H1 (cell line): ENCODE measurements around the gene TCAF1. TPM values are rescaled to one million over a fixed set of nuclear protein-coding genes. Genes with fewer than 3 reads are reported as not detected.

Experiments
- BACH1 ChIP-seq: IDR thresholded peaks from 2 replicates; pipeline ENCODE4 v1.6.1; 2012; ENCODE audit warnings: low read length, improper control_type of control experiment
- BCL11A ChIP-seq, 2 experiments: IDR thresholded peaks; one replicate each; pipeline ENCODE4 v1.6.1; 2011; ENCODE audit warnings: low read depth in 2 of 2, low read length in 2 of 2, mild to moderate bottlenecking in 2 of 2
- BRCA1 ChIP-seq: IDR thresholded peaks from 2 replicates; pipeline ENCODE4 v1.6.1; 2012; ENCODE audit warnings: low read depth, low read length, improper control_type of control experiment
- CHD2 ChIP-seq: IDR thresholded peaks from 2 replicates; pipeline ENCODE4 v1.6.1; 2012; ENCODE audit warnings: low read length, improper control_type of control experiment
- EGR1 ChIP-seq: IDR thresholded peaks from 2 replicates; pipeline ENCODE4 v1.6.1; 2011; ENCODE audit warnings: low read depth, low read length, borderline replicate concordance
- GTF2F1 ChIP-seq: IDR thresholded peaks from 2 replicates; pipeline ENCODE4 v1.6.1; 2012; ENCODE audit warnings: low read depth, low read length, improper control_type of control experiment, borderline replicate concordance
- HDAC2 ChIP-seq, 2 experiments: fragments of 300-600 bp in 1 of 2; sonication (generic) in 1 of 2; IDR thresholded peaks; 2 replicates each; pipeline ENCODE4 v1.6.1; 2011 to 2012; ENCODE audit warnings: low read depth in 2 of 2, low read length in 2 of 2, mild to moderate bottlenecking in 2 of 2, moderate library complexity in 2 of 2, borderline replicate concordance in 1 of 2, inconsistent platforms in 1 of 2
- HDAC6 ChIP-seq: IDR thresholded peaks from one replicate; pipeline ENCODE4 v1.7.1; 2012; ENCODE audit warnings: low read depth, mild to moderate bottlenecking, inconsistent platforms, low read length, moderate library complexity
- JUN ChIP-seq: IDR thresholded peaks from 2 replicates; pipeline ENCODE4 v1.6.1; 2011; ENCODE audit warnings: low read depth, mild to moderate bottlenecking, improper control_type of control experiment, low read length
- JUND ChIP-seq: IDR thresholded peaks from 2 replicates; pipeline ENCODE4 v1.6.1; 2011; ENCODE audit warnings: mild to moderate bottlenecking, improper control_type of control experiment, low read length
- KDM5A ChIP-seq: fragments of 200-600 bp; IDR thresholded peaks from 2 replicates; pipeline ENCODE4 v1.7.1; 2012; ENCODE audit warnings: mild to moderate bottlenecking, low read length, inconsistent platforms, mixed read lengths
- NRF1 ChIP-seq: IDR thresholded peaks from 2 replicates; pipeline ENCODE4 v1.6.1; 2011; ENCODE audit warnings: mild to moderate bottlenecking, low read depth, low read length, improper control_type of control experiment
- POLR2AphosphoS5 ChIP-seq: IDR thresholded peaks from 2 replicates; pipeline ENCODE4 v1.6.1; 2011; ENCODE audit warnings: low read depth, low read length
- POU5F1 ChIP-seq: IDR thresholded peaks from 2 replicates; pipeline ENCODE4 v1.6.1; 2011; ENCODE audit warnings: low read depth, mild to moderate bottlenecking, low read length, moderate library complexity
- RNF2 ChIP-seq: fragments of 200-900, 300-1000 bp; sonication (generic); IDR thresholded peaks from 2 replicates; pipeline ENCODE4 v1.7.1; 2016; ENCODE audit warnings: borderline replicate concordance, low read depth, mild to moderate bottlenecking, antibody characterized with exemption, low read length; ENCODE audit not compliant: poor library complexity, severe bottlenecking; ENCODE audit errors: missing control alignments
- RXRA ChIP-seq: IDR thresholded peaks from 2 replicates; pipeline ENCODE4 v1.6.1; 2011; ENCODE audit warnings: low read depth, mild to moderate bottlenecking, low read length, moderate library complexity; ENCODE audit not compliant: insufficient read depth
- SAP30 ChIP-seq: fragments of 300-600 bp; sonication (generic); IDR thresholded peaks from 2 replicates; pipeline ENCODE4 v1.7.1; 2012; ENCODE audit warnings: low read length, moderate library complexity, mild to moderate bottlenecking, inconsistent platforms; ENCODE audit not compliant: insufficient read depth, insufficient replicate concordance
- SP1 ChIP-seq: IDR thresholded peaks from 2 replicates; pipeline ENCODE4 v1.6.1; 2011; ENCODE audit warnings: low read depth, low read length
- SP4 ChIP-seq: IDR thresholded peaks from 2 replicates; pipeline ENCODE4 v1.6.1; 2012; ENCODE audit warnings: low read length, inconsistent platforms
- SUZ12 ChIP-seq: fragments of 200-600 bp; sonication (generic); IDR thresholded peaks from 2 replicates; pipeline ENCODE4 v1.6.1; 2012; ENCODE audit warnings: mild to moderate bottlenecking, inconsistent platforms, low read length, moderate library complexity, mixed read lengths
- TAF1 ChIP-seq: IDR thresholded peaks from 2 replicates; pipeline ENCODE4 v1.6.1; 2011; ENCODE audit warnings: mild to moderate bottlenecking, low read depth, low read length
- TAF7 ChIP-seq: optimal IDR thresholded peaks from 2 replicates; pipeline ENCODE3; 2011; ENCODE audit warnings: low read depth, mild to moderate bottlenecking, inconsistent platforms, low read length, moderate library complexity, borderline replicate concordance
- TBP ChIP-seq: IDR thresholded peaks from 2 replicates; pipeline ENCODE4 v1.6.1; 2011; ENCODE audit warnings: low read depth, low read length, improper control_type of control experiment
- TEAD4 ChIP-seq: IDR thresholded peaks from 2 replicates; pipeline ENCODE4 v1.6.1; 2012; ENCODE audit warnings: low read depth, low read length, inconsistent platforms, mixed read lengths
- polyA plus RNA-seq, 7 experiments: library from polyadenylated mRNA; depleted of rRNA in 3 of 7; stranded (reverse) in 5 of 7; unstranded in 2 of 7; fragments of >200 nt in 5 of 7; fragments of 200-250 nt in 2 of 7; gene quantifications; 1 replicate in 5 of 7; 2 replicates in 1 of 7; 4 replicates in 1 of 7; pipeline versions ENCODE4 v1.2.1 to v1.2.3, GENCODE V29; 2011 to 2013; ENCODE audit warnings: missing spikeins in 2 of 7, mixed read lengths in 2 of 7
- total RNA-seq: library from RNA; stranded (reverse); fragmentation: NEBNext Ultra II Directional; extraction: Animal tissue kit (Norgen Biotek cat#: 25700); gene quantifications from 2 replicates; pipeline ENCODE4 v1.2.1, GENCODE V29; 2021
- TF ChIP-seq, protein P1 (sequence below): IDR thresholded peaks from 2 replicates; pipeline ENCODE4 v1.6.1; 2012; ENCODE audit warnings: inconsistent platforms

TCAF1 gene
- total and polyA plus RNA-seq, 2 of the 8 experiments (the other 6 are each of a cell fraction or from before 2014, with no cell fraction given) = 9.6 to 28.0 TPM

DNA sequence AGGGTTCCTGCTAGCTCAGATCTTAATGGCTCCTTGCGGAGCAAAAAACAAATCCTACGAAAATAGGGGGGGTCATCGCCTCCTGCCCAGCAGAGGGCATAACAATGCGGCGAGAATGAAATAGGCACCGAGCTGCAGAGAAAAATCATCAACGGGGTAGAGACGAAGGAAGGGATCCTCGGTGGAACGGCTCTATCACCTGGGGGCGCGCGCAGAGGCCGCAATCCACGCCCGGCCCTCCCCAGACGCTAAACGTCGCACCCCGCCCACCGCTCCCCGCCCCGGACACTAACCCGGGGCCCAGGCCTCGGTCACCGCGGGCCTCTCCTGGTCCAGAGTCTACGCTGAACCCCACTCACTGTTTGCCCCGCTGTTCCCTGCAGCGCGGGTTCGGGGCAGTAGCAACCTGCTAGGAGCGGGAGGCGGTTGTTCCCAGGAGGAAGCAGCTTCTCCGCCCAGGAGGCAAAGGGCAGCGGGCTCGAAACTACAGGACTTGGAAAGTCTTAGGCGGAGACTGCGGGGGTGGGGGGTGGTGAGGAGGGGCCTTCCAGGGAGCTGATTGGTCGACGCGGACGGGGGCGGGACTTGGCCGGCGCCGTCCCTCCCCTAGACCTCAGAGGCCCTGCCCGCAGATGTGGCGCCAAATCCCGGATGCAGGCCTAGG lies at the start of gene TCAF1 (continued):
- TF ChIP-seq BRCA1 (no peak), TAF1 (peak; percentile 92), JUND (no peak), TEAD4 (no peak), SUZ12 (no peak), HDAC6 (no peak), RNF2 (no peak), CHD2 (no peak), SP4 (peak; percentile 69; the same call in 1 of the 2 replicates), POLR2AphosphoS5 (peak; percentile 95), SAP30 (no peak), GTF2F1 (peak; percentile 26; the same call in 1 of the 2 replicates), TAF7 (peak; percentile 84), TBP (peak; percentile 90), RXRA (no peak), KDM5A (no peak), HDAC2 (IDR thresholded peaks at IDR 0.05; ENCODE audit: borderline replicate concordance in 1 of 2, low read depth in 2 of 2, low read length in 2 of 2) (no peak), EGR1 (peak; percentile 92), SP1 (no peak; the same call in 1 of the 2 replicates), POU5F1 (no peak), JUN (no peak), BCL11A (IDR thresholded peaks at IDR 0.05; ENCODE audit: low read depth in 2 of 2, low read length in 2 of 2) (no peak), BACH1 (no peak), NRF1 (no peak)
- TF ChIP-seq, protein P1, sequence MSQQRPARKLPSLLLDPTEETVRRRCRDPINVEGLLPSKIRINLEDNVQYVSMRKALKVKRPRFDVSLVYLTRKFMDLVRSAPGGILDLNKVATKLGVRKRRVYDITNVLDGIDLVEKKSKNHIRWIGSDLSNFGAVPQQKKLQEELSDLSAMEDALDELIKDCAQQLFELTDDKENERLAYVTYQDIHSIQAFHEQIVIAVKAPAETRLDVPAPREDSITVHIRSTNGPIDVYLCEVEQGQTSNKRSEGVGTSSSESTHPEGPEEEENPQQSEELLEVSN = no peak
